ENCODE results near the gene TCF23.
A peak's percentile ranks its signal among the peaks of the same experiment; 100 is the strongest.
"Not testable (repeated sequence)": the region's sequence is repeated elsewhere in the genome, so short reads cannot be mapped to it uniquely, and the experiment has no call there.

The TCF23 gene

DNA sequence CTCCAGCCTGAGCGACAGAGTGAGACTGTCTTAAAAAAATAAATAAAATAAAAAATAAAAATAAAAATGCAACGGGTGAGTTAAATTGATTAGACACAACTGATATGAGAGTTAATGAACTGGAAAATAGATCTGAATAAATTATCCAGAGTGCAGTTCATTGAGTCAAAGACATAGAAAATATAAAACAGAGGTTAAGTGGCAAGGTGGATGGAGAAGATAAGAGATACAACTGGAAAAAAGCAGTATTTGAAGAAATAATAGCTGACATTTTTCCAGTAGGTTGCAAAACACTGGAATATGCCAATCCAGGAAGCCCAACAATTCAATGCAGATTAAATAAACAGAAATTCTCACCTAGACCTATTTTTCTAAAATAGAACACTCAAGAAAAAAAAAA is 40.6 kb upstream of the TCF23 start:
- Histone ChIP-seq H3K4me3 (ENCODE audit: low read depth, low read length) (no peak overlapping the region), H3K36me3 (no peaks in the 10 kb centered on the region), H3K9me3 (ENCODE audit: severe bottlenecking) (no peaks in the 10 kb centered on the region), H3K27ac (no peak overlapping the region), H3K27me3 (ENCODE audit: insufficient read depth, low read depth, severe bottlenecking) (no peaks in the 10 kb centered on the region)
- TF ChIP-seq, protein P1, sequence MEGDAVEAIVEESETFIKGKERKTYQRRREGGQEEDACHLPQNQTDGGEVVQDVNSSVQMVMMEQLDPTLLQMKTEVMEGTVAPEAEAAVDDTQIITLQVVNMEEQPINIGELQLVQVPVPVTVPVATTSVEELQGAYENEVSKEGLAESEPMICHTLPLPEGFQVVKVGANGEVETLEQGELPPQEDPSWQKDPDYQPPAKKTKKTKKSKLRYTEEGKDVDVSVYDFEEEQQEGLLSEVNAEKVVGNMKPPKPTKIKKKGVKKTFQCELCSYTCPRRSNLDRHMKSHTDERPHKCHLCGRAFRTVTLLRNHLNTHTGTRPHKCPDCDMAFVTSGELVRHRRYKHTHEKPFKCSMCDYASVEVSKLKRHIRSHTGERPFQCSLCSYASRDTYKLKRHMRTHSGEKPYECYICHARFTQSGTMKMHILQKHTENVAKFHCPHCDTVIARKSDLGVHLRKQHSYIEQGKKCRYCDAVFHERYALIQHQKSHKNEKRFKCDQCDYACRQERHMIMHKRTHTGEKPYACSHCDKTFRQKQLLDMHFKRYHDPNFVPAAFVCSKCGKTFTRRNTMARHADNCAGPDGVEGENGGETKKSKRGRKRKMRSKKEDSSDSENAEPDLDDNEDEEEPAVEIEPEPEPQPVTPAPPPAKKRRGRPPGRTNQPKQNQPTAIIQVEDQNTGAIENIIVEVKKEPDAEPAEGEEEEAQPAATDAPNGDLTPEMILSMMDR (IDR thresholded peaks at IDR 0.05; ENCODE audit: low read depth, low read length), result no peak
- DNase-seq, result no peak

DNA sequence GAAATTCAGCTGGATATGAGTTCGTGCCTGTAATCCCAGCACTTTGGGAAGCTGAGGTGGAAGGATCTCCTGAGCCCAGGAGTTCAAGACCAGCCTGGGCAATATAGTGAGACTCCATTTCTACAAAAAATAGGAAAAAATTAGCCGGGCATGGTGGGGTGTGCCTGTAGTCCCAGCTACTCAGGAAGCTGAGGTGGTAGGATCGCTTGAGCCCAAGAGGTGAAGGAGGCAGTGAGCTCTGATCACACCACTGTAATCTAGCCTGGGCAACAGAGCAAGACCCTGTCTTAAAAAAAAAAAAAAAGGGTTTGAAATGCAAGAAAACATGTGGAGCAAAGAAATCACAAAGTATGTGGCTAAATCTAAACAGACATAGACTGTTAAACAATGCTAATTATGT is 39.7 kb upstream of the TCF23 start:
- Histone ChIP-seq H3K27me3 (ENCODE audit: insufficient read depth, low read depth, severe bottlenecking) (no peaks in the 10 kb centered on the region), H3K36me3 (no peaks in the 10 kb centered on the region), H3K27ac (no peak overlapping the region), H3K4me3 (ENCODE audit: low read depth, low read length) (no peak overlapping the region), H3K9me3 (ENCODE audit: severe bottlenecking) (no peaks in the 10 kb centered on the region)
- TF ChIP-seq, protein P1 (IDR thresholded peaks at IDR 0.05; ENCODE audit: low read depth, low read length), result no peak
- DNase-seq, result no peak

DNA sequence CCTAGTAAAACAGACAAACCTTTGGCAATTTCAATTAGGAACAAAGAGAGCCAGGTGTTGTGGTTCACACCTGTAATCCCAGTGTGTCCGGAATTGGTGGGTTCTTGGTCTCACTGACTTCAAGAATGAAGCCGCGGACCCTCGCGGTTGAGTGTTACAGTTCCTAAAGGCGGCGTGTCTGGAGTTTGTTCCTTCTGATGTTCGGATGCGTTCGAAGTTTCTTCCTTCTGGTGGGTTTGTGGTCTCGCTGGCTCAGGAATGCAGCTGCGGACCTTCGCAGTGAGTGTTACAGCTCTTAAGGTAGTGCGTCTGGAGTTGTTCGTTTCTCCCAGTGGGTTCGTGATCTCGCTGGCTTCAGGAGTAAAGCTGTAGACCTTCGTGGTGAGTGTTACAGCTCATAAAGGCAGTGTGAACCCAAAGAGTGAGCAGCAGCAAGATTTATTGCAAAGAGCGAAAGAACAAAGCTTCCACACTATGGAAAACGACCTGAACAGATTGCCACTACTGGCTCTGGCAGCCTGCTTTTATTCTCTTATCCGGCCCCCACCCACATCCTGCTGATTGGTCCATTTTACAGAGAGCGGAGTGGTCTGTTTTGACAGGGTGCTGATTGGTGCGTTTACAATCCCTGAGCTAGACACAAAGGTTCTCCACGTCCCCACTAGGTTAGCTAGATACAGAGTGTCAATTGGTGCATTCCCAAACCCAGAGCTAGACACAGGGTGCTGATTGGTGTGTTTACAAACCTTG is 38.0 kb upstream of the TCF23 start:
- H3K4me3 ChIP-seq (ENCODE audit: low read depth, low read length); H3K27me3 ChIP-seq (ENCODE audit: insufficient read depth, low read depth, severe bottlenecking); DNase-seq; H3K27ac ChIP-seq; H3K9me3 ChIP-seq (ENCODE audit: severe bottlenecking); H3K36me3 ChIP-seq: not testable (repeated sequence)

DNA sequence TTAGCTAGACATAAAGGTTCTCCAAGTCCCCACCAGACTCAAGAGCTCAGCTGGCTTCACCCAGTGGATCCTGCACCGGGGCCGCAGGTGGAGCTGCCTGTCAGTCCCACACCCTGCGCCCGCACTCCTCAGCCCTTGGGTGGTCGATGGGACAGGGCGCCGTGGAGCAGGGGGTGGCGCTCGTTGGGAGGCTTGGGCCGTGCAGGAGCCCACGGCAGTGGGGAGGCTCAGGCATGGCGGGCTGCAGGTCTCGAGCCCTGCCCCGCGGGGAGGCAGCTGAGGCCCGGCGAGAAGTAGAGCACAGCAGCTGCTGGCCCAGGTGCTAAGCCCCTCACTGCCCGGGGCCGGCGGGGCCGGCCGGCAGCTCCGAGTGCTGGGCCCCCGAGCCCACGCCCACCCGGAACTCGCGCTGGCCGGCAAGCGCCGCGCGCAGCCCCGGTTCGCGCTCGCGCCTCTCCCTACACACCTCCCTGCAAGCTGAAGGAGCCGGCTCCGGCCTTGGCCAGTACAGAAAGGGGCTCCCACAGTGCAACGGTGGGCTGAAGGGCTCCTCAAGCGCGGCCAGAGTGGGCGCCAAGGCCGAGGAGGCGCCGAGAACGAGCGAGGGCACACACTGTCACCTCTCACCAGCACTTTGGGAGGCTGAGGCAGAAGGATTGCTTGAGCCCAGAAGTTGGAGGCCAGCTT is 37.3 kb upstream of the TCF23 start:
- not testable (repeated sequence) for DNase-seq; H3K4me3 ChIP-seq (ENCODE audit: low read depth, low read length); H3K27me3 ChIP-seq (ENCODE audit: insufficient read depth, low read depth, severe bottlenecking); H3K36me3 ChIP-seq; H3K9me3 ChIP-seq (ENCODE audit: severe bottlenecking); H3K27ac ChIP-seq

DNA sequence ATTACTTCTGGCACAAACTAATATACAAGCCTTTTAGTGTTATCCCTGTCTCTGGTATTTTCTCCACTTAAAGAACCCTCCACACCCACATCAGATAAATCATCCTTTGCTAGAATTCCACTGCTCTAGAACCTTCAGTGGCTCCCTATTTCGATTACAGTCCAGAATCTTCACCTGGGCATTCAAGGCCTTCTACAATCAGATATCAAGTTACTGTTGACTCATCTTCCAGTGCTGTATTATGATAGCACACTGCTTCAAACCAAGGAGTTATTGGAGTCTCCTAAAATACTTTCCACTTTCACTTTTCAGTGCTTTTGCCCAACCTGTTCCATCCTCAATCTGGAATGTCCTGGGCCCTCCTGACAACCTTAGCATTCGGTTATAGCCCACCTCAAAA is 33.3 kb upstream of the TCF23 start:
- H3K9me3 ChIP-seq (ENCODE audit: severe bottlenecking), result no peaks in the 10 kb centered on the region
- H3K27me3 ChIP-seq (ENCODE audit: insufficient read depth, low read depth, severe bottlenecking), result no peaks in the 10 kb centered on the region
- no peak overlapping the region for H3K27ac ChIP-seq
- no peak for DNase-seq
- H3K36me3 ChIP-seq, result no peaks in the 10 kb centered on the region
- TF ChIP-seq, protein P1 (IDR thresholded peaks at IDR 0.05; ENCODE audit: low read depth, low read length), result no peak
- H3K4me3 ChIP-seq (ENCODE audit: low read depth, low read length), result no peak overlapping the region

DNA sequence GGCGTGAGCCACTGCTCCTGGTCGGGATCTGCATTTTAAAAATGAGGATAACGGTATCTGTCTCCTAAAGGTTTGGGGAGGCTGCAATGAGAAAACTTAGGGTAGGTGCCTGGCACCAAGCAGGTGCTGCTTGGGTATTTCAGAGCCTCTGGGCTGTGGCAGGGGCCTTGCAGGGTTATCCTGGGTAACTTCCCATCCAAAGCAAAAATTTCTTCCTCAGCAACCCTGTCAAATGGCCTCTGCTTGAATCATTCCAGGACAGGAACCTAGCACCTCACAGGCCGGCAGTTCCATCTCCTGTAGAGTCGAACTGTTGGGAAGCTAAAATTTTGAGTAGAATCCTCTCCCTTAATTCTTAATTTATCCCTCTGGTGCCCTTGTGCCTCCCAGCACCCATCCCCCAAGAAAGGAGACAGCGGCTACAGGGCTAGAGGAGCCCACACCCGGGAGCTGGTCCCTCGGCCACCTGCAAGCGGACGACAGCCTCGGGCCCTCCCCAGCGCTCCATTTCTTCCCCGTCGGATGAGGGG is 30.7 kb upstream of the TCF23 start:
- TF ChIP-seq, protein P1 (IDR thresholded peaks at IDR 0.05; ENCODE audit: low read depth, low read length), result no peak
- Histone ChIP-seq H3K9me3 (ENCODE audit: severe bottlenecking) (no peaks in the 10 kb centered on the region), H3K36me3 (no peaks in the 10 kb centered on the region), H3K27me3 (ENCODE audit: insufficient read depth, low read depth, severe bottlenecking) (no peaks in the 10 kb centered on the region), H3K27ac (no peak overlapping the region), H3K4me3 (ENCODE audit: low read depth, low read length) (peak overlapping the region; percentile 75)
- no peak for DNase-seq
